Adrenal gland (tissue), 12 donors: ENCODE measurements around the gene ARRDC3. TPM values are rescaled to one million over a fixed set of nuclear protein-coding genes. Genes with fewer than 3 reads are reported as not detected.
"Not testable (repeated sequence)": the region's sequence is repeated elsewhere in the genome, so short reads cannot be mapped to it uniquely, and the experiment has no call there.

Source experiments
- DNase-seq, 7 donors: peaks; one replicate each; pipeline ENCODE4 v3.0.0-alpha.2; 2019 to 2020
- H3K27ac ChIP-seq, 5 donors: fragments of 200-600 bp; sonication (generic) in 4 of 5; 1 replicate in 3 of 5; 2 replicates in 2 of 5; pipeline versions ENCODE4 v1.5.1 to v1.8.0; 2016 to 2020; ENCODE audit warnings: mild to moderate bottlenecking in 1 of 5
- H3K27me3 ChIP-seq: fragments of 200-600 bp; 2 replicates; pipeline ENCODE4 v1.8.0; 2021
- H3K36me3 ChIP-seq, 2 donors: fragments of 200-600 bp; replicated peaks in 1 of 2; 1 replicate in 1 of 2; 2 replicates in 1 of 2; pipeline versions ENCODE4 v1.5.1 to v1.8.0; 2018 to 2022
- H3K4me1 ChIP-seq, 2 donors: fragments of 200-600 bp; replicated peaks in 1 of 2; 1 replicate in 1 of 2; 2 replicates in 1 of 2; pipeline versions ENCODE4 v1.5.1 to v1.8.0; 2018 to 2021
- H3K4me3 ChIP-seq, 4 donors: fragments of 200-600 bp; sonication (generic) in 3 of 4; one replicate each; pipeline ENCODE4 v1.5.1; 2016 to 2018
- H3K9me3 ChIP-seq, 3 donors: fragments of 200-600 bp; sonication (generic) in 1 of 3; replicated peaks in 1 of 3; 1 replicate in 2 of 3; 2 replicates in 1 of 3; pipeline versions ENCODE4 v1.5.1 to v1.8.0; 2016 to 2021
- POLR2A ChIP-seq, 2 donors: fragments of 450-650 bp; IDR thresholded peaks; one replicate each; pipeline ENCODE4 v1.6.1; 2017; ENCODE audit warnings: antibody characterized with exemption in 2 of 2, mild to moderate bottlenecking in 2 of 2, moderate library complexity in 1 of 2
- WGBS, 4 donors: extraction: QIAGEN DNeasy Blood & Tissue Kit in 2 of 4; methylation state at CpG; one replicate each; pipeline versions ENCODE4 v1.1.5 to v1.1.7; 2013 to 2017; 5-methylcytosine and 5-hydroxymethylcytosine counted together
- intact Hi-C, 2 donors: fragments of 100-400 bp; cut with DNase I; formaldehyde crosslinking; loops; one replicate each; pipeline versions ENCODE4 v1.14.1 to v1.15.0; 2022 to 2023
- polyA plus RNA-seq, 3 donors: library from polyadenylated mRNA; stranded (reverse); fragments of 200-250 nt in 2 of 3; fragments of 350-450 nt in 1 of 3; fragmentation: Illumina TruSeq in 1 of 3; extraction: RNeasy Lipid Tissue Mini Kit (QIAGEN cat#74804) in 1 of 3; gene quantifications; one replicate each; pipeline ENCODE4 v1.2.3, GENCODE V29; 2013 to 2014
- total RNA-seq, 9 donors: library from RNA; depleted of rRNA in 4 of 9; stranded (reverse); fragments of >200 nt in 4 of 9; fragments of 120-200 nt in 1 of 9; fragmentation: NEBNext Ultra II Directional in 1 of 9; extraction: Animal tissue kit (Norgen Biotek cat#: 25700) in 1 of 9; gene quantifications; one replicate each; pipeline versions ENCODE4 v1.1.0 to v1.2.4, GENCODE V29; 2013 to 2023
- TF ChIP-seq, protein P1 (sequence below), 6 experiments: fragments of 450-650 bp in 4 of 6; fragments of 200-600 bp in 2 of 6; sonication (generic) in 1 of 6; IDR thresholded peaks; 1 replicate in 5 of 6; 2 replicates in 1 of 6; pipeline versions ENCODE4 v1.5.1 to v1.8.0; 2016 to 2021; ENCODE audit warnings: antibody characterized with exemption in 6 of 6, mild to moderate bottlenecking in 2 of 6, moderate library complexity in 1 of 6
- donor health status: healthy with polysubstance abuse.
- donor health status: Bipolar disorder and iron deficiency.
- donor health status: DM: yes; HTN: yes; CAD: no.
- donor health status: DM: no; HTN: no; CAD: no.
- donor health status: DM: no; HTN: no; CAD: no.
- donor health status: DM: yes; HTN: yes; CAD: no.

Gene ARRDC3
- total and polyA plus RNA-seq, 12 donors, result 36.1 to 410 (median 141) TPM

DNA sequence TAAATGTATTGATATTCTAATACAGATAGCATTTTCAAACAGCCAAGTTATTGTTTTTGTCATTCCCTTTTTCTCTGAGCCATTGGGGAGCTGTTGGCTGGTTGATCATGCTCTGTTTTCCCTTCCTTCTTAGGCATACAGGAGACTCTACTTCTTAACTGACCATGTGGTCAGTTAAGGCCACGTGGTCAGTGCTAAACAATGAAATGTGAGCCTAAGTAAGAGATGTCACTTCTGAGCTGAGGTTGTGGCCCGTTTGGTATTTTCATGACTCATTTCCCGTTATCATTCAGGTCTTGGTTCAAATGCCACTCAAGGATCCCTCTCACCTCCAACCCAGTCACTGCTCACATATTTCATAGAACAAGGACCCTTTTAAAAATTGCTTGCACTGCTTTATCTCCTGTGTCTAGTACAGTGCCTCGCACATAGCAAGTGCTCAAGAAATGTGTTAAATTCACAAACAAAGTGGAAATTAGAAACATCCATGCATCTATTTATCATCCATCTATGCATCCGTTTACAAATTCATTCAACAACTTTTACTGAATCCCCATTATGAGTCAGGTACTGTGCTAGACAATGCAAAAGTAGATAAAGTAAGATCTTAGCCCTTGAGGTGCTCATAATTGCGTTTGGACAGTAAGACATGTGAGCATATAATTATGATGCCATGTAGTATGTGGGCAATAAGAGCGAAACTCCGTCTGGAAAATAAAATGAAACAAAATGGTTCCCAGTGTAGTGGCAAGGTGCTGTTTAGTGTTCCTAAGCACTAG lies 50.7 kb downstream of the ARRDC3 start:
- intact Hi-C loops, result no loop called here
- no peak for TF ChIP-seq POLR2A (IDR thresholded peaks at IDR 0.05)
- TF ChIP-seq, protein P1, sequence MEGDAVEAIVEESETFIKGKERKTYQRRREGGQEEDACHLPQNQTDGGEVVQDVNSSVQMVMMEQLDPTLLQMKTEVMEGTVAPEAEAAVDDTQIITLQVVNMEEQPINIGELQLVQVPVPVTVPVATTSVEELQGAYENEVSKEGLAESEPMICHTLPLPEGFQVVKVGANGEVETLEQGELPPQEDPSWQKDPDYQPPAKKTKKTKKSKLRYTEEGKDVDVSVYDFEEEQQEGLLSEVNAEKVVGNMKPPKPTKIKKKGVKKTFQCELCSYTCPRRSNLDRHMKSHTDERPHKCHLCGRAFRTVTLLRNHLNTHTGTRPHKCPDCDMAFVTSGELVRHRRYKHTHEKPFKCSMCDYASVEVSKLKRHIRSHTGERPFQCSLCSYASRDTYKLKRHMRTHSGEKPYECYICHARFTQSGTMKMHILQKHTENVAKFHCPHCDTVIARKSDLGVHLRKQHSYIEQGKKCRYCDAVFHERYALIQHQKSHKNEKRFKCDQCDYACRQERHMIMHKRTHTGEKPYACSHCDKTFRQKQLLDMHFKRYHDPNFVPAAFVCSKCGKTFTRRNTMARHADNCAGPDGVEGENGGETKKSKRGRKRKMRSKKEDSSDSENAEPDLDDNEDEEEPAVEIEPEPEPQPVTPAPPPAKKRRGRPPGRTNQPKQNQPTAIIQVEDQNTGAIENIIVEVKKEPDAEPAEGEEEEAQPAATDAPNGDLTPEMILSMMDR (IDR thresholded peaks at IDR 0.05), result no peak
- WGBS, 4 donors, result 48 to 55% (median 51%) methylated on average over 8 of the region's 8 CpGs

DNA sequence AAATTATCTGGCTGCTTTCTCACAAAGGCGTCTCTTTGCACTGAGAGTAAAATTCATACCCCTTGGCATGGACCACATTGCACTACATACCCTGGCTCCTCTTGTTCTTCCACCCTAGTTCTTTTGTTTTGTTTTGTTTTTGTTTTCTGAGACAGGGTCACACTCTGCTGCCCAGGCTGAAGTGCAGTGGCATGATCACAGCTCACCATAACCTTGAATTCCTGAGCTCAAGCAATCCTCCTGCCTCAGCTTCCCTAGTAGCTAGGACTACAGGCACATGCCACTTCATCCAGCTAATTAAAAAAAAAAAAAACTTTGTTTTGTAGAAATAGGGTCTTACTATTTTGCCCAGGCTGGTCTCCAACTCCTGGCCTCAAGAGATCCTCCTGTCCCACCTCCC lies 51.4 kb downstream of the ARRDC3 start:
- intact Hi-C loops, result no loop called here
- no peaks in the 10 kb centered on the region for H3K4me1 ChIP-seq
- TF ChIP-seq POLR2A (IDR thresholded peaks at IDR 0.05), result no peak
- TF ChIP-seq, protein P1 (IDR thresholded peaks at IDR 0.05), result no peak
- DNase-seq, result no peak
- no peaks in the 10 kb centered on the region for H3K36me3 ChIP-seq
- no peak overlapping the region for H3K4me3 ChIP-seq
- no peaks in the 10 kb centered on the region for H3K27me3 ChIP-seq
- WGBS, 4 donors, result 94 to 100% (median 95%) methylated on average over 1 of the region's 1 CpG
- H3K27ac ChIP-seq, result no peak overlapping the region
- no peaks in the 10 kb centered on the region for H3K9me3 ChIP-seq

More for the DNA sequence above, 50.7 kb downstream of the ARRDC3 start:
- Histone ChIP-seq H3K4me3 (no peak overlapping the region), H3K9me3 (no peaks in the 10 kb centered on the region), H3K36me3 (no peaks in the 10 kb centered on the region), H3K27ac (no peak overlapping the region), H3K27me3 (no peaks in the 10 kb centered on the region), H3K4me1 (no peaks in the 10 kb centered on the region)
- peak in 2 of 7 donors; percentile 27 to 30 for DNase-seq

DNA sequence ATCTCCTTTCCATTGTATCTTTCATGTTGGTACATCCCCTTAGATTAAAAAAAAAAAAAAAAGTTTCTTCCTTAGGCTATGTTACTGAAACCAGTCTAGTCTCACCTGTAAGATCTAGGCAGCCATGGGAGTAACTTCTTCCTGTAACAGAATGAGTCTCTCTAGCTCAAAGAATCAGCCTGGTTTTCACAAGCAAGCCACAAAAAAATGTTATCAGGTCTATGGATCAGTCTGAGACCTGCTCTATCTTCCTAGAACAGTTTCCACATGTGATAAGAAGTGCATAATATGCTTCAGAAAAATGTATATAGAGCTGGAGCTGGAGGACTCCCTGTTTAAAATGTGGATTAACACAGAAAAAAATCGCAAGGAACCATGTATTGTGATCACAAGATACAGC lies 53.8 kb downstream of the ARRDC3 start:
- no peaks in the 10 kb centered on the region for H3K4me1 ChIP-seq
- 90 to 96% (median 93%) methylated on average over 1 of the region's 1 CpG for WGBS, 4 donors

DNA sequence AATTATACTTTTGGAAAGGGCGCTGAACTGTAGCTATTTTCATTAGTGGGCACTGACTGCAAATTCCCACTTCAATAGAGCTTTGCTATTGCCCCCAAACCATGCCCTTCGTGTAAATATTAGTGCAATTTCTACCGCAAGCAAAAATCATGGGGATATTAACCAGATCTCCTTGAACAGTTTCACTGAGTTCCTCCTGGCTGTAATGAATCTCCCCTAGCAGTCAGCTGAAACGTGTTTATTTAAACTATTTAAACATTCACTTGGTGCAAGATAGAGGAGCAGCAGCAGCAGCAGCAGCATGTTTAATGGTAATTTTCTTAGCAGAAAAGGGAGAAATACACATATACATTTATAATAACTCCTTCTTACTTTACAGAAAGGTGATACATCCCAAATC lies 54.4 kb downstream of the ARRDC3 start:
- intact Hi-C loops, result no loop called here
- WGBS, 4 donors, result 72 to 85% (median 80%) methylated on average over 4 of the region's 4 CpGs
- no peak for DNase-seq

More for the DNA sequence above, 53.8 kb downstream of the ARRDC3 start:
- DNase-seq, result no peak
- Histone ChIP-seq H3K4me3 (no peak overlapping the region), H3K27me3 (no peaks in the 10 kb centered on the region), H3K27ac (no peak overlapping the region), H3K36me3 (no peaks in the 10 kb centered on the region), H3K9me3 (no peaks in the 10 kb centered on the region)
- intact Hi-C loops, result no loop called here
- TF ChIP-seq, protein P1 (IDR thresholded peaks at IDR 0.05), result no peak
- TF ChIP-seq POLR2A (IDR thresholded peaks at IDR 0.05), result no peak

DNA sequence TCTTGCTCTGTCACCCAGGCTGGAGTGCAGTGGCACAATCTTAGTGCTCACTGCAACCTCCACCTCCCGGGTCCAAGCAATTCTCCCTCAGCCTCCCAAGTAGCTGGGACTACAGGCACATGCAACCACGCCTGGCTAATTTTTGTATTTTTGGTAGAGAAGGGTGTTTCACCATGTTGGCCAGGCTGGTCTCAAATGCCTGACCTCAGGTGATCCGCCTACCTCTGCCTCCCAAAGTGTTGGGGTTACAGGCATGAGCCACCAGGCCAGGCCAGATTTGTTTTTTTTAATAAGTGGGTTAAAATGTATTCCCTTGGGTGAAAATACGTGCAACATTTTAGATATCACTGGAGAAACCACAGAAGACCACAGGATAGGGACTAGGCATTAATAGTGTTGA lies 60.1 kb downstream of the ARRDC3 start:
- H3K4me3 ChIP-seq, H3K27me3 ChIP-seq, H3K36me3 ChIP-seq, H3K27ac ChIP-seq, intact Hi-C loops, H3K9me3 ChIP-seq, DNase-seq, H3K4me1 ChIP-seq: not testable (repeated sequence)
- WGBS, 4 donors, result 94 to 96% (median 95%) methylated on average over 4 of the region's 4 CpGs

More for the DNA sequence above, 54.4 kb downstream of the ARRDC3 start:
- TF ChIP-seq POLR2A (IDR thresholded peaks at IDR 0.05), result no peak
- TF ChIP-seq, protein P1 (IDR thresholded peaks at IDR 0.05), result no peak
- no peak overlapping the region for H3K27ac ChIP-seq
- H3K4me3 ChIP-seq, result no peak overlapping the region
- no peaks in the 10 kb centered on the region for H3K27me3 ChIP-seq
- H3K4me1 ChIP-seq, result no peaks in the 10 kb centered on the region
- H3K36me3 ChIP-seq, result no peaks in the 10 kb centered on the region
- no peaks in the 10 kb centered on the region for H3K9me3 ChIP-seq
